ENCODE measurements around the gene RWDD2A.

DNA sequence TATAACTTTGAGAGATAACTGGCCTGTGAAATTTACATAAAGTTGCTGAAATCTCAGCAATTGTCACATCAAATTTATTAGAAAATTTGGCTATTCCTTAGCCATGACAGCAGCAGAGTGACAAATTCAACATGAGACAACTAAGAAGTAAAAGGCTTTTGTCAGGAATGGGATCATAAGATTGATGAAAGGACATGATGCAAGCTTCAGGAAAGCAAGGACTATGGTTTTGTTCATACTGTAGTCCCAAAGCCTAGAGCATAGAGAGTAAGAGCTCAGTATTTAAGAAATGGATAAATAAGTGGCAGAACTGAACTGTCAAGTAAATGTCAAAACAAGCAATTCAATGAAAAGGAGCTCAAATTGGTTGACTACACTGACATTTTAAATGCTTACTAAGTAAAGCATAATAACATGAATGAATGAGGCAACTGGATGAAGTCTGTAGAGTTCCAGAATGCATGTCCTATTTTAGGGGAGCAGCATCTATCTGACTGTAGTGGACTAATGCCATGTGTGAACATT is 12.7 kb upstream of the RWDD2A start:
- TF ChIP-seq EGR1 (IDR thresholded peaks at IDR 0.05; ENCODE audit: low read depth in 2 of 2) (no peak), GABPA (IDR thresholded peaks at IDR 0.05 in 1 of 2, conservative IDR thresholded peaks at IDR 0.05 in 1 of 2) (no peak)
- TF ChIP-seq, protein P1, sequence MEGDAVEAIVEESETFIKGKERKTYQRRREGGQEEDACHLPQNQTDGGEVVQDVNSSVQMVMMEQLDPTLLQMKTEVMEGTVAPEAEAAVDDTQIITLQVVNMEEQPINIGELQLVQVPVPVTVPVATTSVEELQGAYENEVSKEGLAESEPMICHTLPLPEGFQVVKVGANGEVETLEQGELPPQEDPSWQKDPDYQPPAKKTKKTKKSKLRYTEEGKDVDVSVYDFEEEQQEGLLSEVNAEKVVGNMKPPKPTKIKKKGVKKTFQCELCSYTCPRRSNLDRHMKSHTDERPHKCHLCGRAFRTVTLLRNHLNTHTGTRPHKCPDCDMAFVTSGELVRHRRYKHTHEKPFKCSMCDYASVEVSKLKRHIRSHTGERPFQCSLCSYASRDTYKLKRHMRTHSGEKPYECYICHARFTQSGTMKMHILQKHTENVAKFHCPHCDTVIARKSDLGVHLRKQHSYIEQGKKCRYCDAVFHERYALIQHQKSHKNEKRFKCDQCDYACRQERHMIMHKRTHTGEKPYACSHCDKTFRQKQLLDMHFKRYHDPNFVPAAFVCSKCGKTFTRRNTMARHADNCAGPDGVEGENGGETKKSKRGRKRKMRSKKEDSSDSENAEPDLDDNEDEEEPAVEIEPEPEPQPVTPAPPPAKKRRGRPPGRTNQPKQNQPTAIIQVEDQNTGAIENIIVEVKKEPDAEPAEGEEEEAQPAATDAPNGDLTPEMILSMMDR (IDR thresholded peaks at IDR 0.05; ENCODE audit: low read depth, low read length, missing input control) = no peak
- TF ChIP-seq, protein P2, sequence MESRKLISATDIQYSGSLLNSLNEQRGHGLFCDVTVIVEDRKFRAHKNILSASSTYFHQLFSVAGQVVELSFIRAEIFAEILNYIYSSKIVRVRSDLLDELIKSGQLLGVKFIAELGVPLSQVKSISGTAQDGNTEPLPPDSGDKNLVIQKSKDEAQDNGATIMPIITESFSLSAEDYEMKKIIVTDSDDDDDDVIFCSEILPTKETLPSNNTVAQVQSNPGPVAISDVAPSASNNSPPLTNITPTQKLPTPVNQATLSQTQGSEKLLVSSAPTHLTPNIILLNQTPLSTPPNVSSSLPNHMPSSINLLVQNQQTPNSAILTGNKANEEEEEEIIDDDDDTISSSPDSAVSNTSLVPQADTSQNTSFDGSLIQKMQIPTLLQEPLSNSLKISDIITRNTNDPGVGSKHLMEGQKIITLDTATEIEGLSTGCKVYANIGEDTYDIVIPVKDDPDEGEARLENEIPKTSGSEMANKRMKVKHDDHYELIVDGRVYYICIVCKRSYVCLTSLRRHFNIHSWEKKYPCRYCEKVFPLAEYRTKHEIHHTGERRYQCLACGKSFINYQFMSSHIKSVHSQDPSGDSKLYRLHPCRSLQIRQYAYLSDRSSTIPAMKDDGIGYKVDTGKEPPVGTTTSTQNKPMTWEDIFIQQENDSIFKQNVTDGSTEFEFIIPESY (IDR thresholded peaks at IDR 0.05) = no peak
